ENCODE measurements around the gene ARHGAP24. TPM values are rescaled to one million over a fixed set of nuclear protein-coding genes. Genes with fewer than 3 reads are reported as not detected.

The ARHGAP24 gene
- total RNA-seq, 1 experiment from 2014 or later: 2.1 TPM

GRCh38 chr4:85700362-85700761, 225.4 kb downstream of the ARHGAP24 start (continued):
- no peak for TF ChIP-seq ZBTB43 (CRISPR knock-in tag; IDR thresholded peaks at IDR 0.05)
- no peak for TF ChIP-seq ZSCAN18 (CRISPR knock-in tag; IDR thresholded peaks at IDR 0.05)
- TF ChIP-seq GABPB1 (CRISPR knock-in tag; IDR thresholded peaks at IDR 0.05): no peak
- no peak for TF ChIP-seq ATF1 (CRISPR knock-in tag; IDR thresholded peaks at IDR 0.05)
- TF ChIP-seq ERG (CRISPR knock-in tag; IDR thresholded peaks at IDR 0.05): no peak
- no peak for TF ChIP-seq IRF2 (CRISPR knock-in tag; IDR thresholded peaks at IDR 0.05; ENCODE audit: borderline replicate concordance, low read depth)
- no peak for TF ChIP-seq JAZF1 (CRISPR knock-in tag; IDR thresholded peaks at IDR 0.05)
- TF ChIP-seq, protein P1, sequence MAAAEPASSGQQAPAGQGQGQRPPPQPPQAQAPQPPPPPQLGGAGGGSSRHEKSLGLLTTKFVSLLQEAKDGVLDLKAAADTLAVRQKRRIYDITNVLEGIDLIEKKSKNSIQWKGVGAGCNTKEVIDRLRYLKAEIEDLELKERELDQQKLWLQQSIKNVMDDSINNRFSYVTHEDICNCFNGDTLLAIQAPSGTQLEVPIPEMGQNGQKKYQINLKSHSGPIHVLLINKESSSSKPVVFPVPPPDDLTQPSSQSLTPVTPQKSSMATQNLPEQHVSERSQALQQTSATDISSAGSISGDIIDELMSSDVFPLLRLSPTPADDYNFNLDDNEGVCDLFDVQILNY (CRISPR knock-in tag; IDR thresholded peaks at IDR 0.05): no peak

- Mint-ChIP-seq H3K36me3 (no peaks in the 10 kb centered on the region), H3K4me3 (no peak overlapping the region), H3K9me3 (no peaks in the 10 kb centered on the region; the same call in 1 of the 2 replicates), H3K4me1 (no peaks in the 10 kb centered on the region; the same call in 1 of the 2 replicates), H3K27me3 (ENCODE audit: low read depth) (no peaks in the 10 kb centered on the region), H3K27ac (no peak overlapping the region)
- ChIA-PET POLR2A (no interaction called here), CTCF (no interaction called here)
- TF ChIP-seq ZNF671 (CRISPR knock-in tag; IDR thresholded peaks at IDR 0.05) (no peak), ELF4 (CRISPR knock-in tag; IDR thresholded peaks at IDR 0.05; ENCODE audit: low read depth) (no peak), ZMAT4 (CRISPR knock-in tag; IDR thresholded peaks at IDR 0.05) (no peak), ZNF317 (CRISPR knock-in tag; IDR thresholded peaks at IDR 0.05; ENCODE audit: borderline replicate concordance, low read depth) (no peak), IRF2 (CRISPR knock-in tag; IDR thresholded peaks at IDR 0.05; ENCODE audit: borderline replicate concordance, low read depth) (no peak)
- TF ChIP-seq, protein P2, sequence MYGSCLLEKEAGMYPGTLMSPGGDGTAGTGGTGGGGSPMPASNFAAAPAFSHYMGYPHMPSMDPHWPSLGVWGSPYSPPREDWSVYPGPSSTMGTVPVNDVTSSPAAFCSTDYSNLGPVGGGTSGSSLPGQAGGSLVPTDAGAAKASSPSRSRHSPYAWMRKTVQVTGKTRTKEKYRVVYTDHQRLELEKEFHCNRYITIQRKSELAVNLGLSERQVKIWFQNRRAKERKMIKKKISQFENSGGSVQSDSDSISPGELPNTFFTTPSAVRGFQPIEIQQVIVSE (CRISPR knock-in tag; IDR thresholded peaks at IDR 0.05; ENCODE audit: borderline replicate concordance): no peak
- TF ChIP-seq, protein P3, sequence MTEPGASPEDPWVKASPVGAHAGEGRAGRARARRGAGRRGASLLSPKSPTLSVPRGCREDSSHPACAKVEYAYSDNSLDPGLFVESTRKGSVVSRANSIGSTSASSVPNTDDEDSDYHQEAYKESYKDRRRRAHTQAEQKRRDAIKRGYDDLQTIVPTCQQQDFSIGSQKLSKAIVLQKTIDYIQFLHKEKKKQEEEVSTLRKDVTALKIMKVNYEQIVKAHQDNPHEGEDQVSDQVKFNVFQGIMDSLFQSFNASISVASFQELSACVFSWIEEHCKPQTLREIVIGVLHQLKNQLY (CRISPR knock-in tag; IDR thresholded peaks at IDR 0.05): no peak
- no peak for DNase-seq (ENCODE audit: low spot score)
- no peak for ATAC-seq
Observed at GRCh38 chr4:85701861-85702321, 226.9 kb downstream of the ARHGAP24 start.

DNA sequence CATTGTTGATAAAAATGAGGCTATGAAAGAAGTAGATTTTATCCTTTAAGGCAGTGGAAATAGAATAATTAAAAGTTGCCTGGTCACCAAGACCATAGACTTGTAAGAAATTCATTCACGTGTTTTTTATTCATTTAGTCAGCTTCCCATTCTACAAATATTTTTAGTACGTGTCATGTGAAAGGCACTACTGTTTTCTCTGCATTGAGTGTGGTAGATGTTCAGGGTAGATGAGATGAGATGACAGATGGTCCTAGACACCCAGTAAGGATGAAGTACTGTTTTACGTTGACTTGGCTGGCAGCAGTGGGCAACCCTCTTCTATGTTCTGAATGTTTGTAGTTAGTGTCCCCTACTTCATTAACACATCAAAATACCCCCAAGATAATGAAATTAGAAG, 228.1 kb downstream of the ARHGAP24 start:
- H3K9me3 Mint-ChIP-seq: no peaks in the 10 kb centered on the region; the same call in 1 of the 2 replicates
- no peaks in the 10 kb centered on the region for H3K4me1 Mint-ChIP-seq
- no peak for DNase-seq (ENCODE audit: low spot score)
- no peaks in the 10 kb centered on the region for H3K27me3 Mint-ChIP-seq (ENCODE audit: low read depth)
- ATAC-seq: no peak
- no peak overlapping the region for H3K4me3 Mint-ChIP-seq
- POLR2A ChIA-PET: no interaction called here
- H3K36me3 Mint-ChIP-seq: no peaks in the 10 kb centered on the region
- no peak overlapping the region for H3K27ac Mint-ChIP-seq
- CTCF ChIA-PET: no interaction called here
- TF ChIP-seq ZNF317 (CRISPR knock-in tag; IDR thresholded peaks at IDR 0.05; ENCODE audit: borderline replicate concordance, low read depth) (no peak), GRHL2 (CRISPR knock-in tag; IDR thresholded peaks at IDR 0.05; ENCODE audit: insufficient replicate concordance, severe bottlenecking) (no peak), GTF2I (CRISPR knock-in tag; conservative IDR thresholded peaks at IDR 0.05) (no peak), ESRRA (CRISPR knock-in tag; IDR thresholded peaks at IDR 0.05; ENCODE audit: borderline replicate concordance) (no peak), FOXJ3 (CRISPR knock-in tag; IDR thresholded peaks at IDR 0.05; ENCODE audit: borderline replicate concordance) (no peak)
- TF ChIP-seq, protein P4, sequence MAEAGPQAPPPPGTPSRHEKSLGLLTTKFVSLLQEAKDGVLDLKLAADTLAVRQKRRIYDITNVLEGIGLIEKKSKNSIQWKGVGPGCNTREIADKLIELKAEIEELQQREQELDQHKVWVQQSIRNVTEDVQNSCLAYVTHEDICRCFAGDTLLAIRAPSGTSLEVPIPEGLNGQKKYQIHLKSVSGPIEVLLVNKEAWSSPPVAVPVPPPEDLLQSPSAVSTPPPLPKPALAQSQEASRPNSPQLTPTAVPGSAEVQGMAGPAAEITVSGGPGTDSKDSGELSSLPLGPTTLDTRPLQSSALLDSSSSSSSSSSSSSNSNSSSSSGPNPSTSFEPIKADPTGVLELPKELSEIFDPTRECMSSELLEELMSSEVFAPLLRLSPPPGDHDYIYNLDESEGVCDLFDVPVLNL (CRISPR knock-in tag; IDR thresholded peaks at IDR 0.05; ENCODE audit: borderline replicate concordance, low read depth): no peak
- TF ChIP-seq, protein P5, sequence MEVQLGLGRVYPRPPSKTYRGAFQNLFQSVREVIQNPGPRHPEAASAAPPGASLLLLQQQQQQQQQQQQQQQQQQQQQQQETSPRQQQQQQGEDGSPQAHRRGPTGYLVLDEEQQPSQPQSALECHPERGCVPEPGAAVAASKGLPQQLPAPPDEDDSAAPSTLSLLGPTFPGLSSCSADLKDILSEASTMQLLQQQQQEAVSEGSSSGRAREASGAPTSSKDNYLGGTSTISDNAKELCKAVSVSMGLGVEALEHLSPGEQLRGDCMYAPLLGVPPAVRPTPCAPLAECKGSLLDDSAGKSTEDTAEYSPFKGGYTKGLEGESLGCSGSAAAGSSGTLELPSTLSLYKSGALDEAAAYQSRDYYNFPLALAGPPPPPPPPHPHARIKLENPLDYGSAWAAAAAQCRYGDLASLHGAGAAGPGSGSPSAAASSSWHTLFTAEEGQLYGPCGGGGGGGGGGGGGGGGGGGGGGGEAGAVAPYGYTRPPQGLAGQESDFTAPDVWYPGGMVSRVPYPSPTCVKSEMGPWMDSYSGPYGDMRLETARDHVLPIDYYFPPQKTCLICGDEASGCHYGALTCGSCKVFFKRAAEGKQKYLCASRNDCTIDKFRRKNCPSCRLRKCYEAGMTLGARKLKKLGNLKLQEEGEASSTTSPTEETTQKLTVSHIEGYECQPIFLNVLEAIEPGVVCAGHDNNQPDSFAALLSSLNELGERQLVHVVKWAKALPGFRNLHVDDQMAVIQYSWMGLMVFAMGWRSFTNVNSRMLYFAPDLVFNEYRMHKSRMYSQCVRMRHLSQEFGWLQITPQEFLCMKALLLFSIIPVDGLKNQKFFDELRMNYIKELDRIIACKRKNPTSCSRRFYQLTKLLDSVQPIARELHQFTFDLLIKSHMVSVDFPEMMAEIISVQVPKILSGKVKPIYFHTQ (CRISPR knock-in tag; IDR thresholded peaks at IDR 0.05): no peak
